ENCODE measurements around the gene NFIX. TPM values are rescaled to one million over a fixed set of nuclear protein-coding genes. Genes with fewer than 3 reads are reported as not detected.

The NFIX gene
- total RNA-seq, 1 experiment from 2014 or later = 144 TPM

DNA sequence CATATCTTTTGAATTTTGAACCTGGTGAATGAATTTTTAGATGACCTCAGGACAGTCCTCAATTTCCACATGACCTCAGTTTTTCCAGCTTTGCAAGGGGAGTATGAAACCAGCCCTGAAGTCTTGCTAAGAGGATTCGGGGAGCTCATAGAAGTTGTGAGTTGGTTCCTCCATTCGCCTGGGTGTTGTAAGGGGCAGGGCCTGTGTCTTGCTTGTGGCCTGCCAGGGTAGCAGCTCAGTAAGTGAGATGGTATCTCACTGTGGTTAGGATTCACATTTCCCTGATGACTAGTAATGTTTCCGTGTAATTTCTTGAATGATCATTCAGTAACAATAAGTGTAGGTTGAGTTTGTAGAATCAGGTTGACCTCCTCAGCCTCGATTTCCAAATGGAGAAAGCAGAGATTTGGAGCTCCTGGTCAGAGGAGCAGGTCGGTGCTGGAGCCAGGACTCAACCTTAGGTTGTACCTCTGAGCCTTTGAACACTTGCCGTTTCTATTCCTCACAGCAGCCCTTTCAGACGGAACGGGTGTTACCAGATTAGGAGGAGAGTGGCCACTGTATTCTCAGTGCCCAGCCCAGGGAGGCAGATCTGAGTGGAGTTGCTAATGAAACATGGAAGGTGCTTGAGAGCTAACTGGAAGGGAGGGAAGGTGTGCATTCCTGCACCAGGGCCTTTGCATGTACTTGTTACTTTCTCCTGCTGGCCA lies 137.4 kb downstream of the NFIX start:
- H3K27ac ChIP-seq (ENCODE audit: low read length) = no peak overlapping the region
- H3K36me3 ChIP-seq (ENCODE audit: control insufficient read depth, insufficient read depth, low read length) = no peaks in the 10 kb centered on the region
- in situ Hi-C loops (cut with HindIII; ENCODE audit: low pct_unique_long_range_greater_than_20kb, low sequenced_read_pairs) (no loop called here), intact Hi-C loops (cut with micrococcal nuclease; ENCODE audit: unreplicated experiment) (no loop called here)
- DNase-seq (ENCODE audit: low read depth, low spot score) = no peak
- ChIA-PET POLR2A (no interaction called here), CTCF (no interaction called here)
- no peaks in the 10 kb centered on the region for H3K9me3 ChIP-seq (ENCODE audit: control insufficient read depth, insufficient read depth, low read depth, low read length)
- no peaks in the 10 kb centered on the region for H3K4me1 ChIP-seq (ENCODE audit: control insufficient read depth, insufficient read depth, low read length)
- H3K4me3 ChIP-seq (ENCODE audit: low read depth in 2 of 2, low read length in 2 of 2) = no peak overlapping the region
- H3K27me3 ChIP-seq (ENCODE audit: control insufficient read depth, insufficient read depth, low read length) = no peaks in the 10 kb centered on the region
- ATAC-seq = no peak
- no peak for TF ChIP-seq TCF7L2 (IDR thresholded peaks at IDR 0.05; ENCODE audit: low read depth, low read length)
- BruUV-seq (replicated peaks) = no TSS peak

DNA sequence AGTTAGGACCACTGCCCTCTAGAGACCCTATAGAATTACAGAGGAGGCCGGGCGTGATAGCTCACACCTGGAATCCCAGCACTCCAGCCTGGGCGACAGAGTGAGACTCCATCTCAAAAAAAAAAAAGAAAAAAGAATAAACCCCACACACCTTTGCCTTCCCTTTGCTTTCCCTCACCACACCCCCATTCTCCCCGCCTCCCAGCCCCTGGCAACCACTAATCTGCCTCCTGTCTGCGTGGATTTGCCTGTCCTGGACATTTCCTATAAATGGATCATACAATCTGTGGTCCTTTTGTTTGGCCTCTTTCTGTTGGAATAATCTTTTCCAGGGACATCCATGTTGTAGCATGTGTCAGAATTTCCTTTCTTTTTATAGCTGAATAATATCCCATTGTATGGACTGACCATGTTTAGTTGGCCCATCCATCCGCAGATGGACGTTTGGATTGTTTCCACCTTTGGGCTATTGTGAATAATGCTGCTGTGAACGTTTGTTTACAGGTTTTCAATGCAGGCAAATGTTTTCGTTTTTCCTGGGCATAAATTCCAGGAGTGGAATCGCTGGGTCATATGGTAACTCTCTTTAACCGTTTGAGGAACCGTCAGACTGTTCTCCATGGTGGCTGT lies 138.1 kb downstream of the NFIX start:
- intact Hi-C loops (cut with micrococcal nuclease; ENCODE audit: unreplicated experiment) (no loop called here), in situ Hi-C loops (cut with HindIII; ENCODE audit: low pct_unique_long_range_greater_than_20kb, low sequenced_read_pairs) (no loop called here)
- CTCF ChIA-PET = no interaction called here
- POLR2A ChIA-PET = interaction anchor here (0.5 to 0.7 kb wide), 3 partner anchors 14 to 115 kb away, joined by 8 to 12 read pairs (median 8); no protein-coding TSS in a partner anchor
- Histone ChIP-seq H3K27me3 (ENCODE audit: control insufficient read depth, insufficient read depth, low read length) (no peaks in the 10 kb centered on the region), H3K9me3 (ENCODE audit: control insufficient read depth, insufficient read depth, low read depth, low read length) (no peaks in the 10 kb centered on the region), H3K4me3 (ENCODE audit: low read depth in 2 of 2, low read length in 2 of 2) (no peak overlapping the region), H3K27ac (ENCODE audit: low read length) (no peak overlapping the region), H3K4me1 (ENCODE audit: control insufficient read depth, insufficient read depth, low read length) (no peaks in the 10 kb centered on the region), H3K36me3 (ENCODE audit: control insufficient read depth, insufficient read depth, low read length) (no peaks in the 10 kb centered on the region; the same call in 1 of the 2 replicates)
- BruUV-seq (replicated peaks) = no TSS peak
- ATAC-seq (no peak), DNase-seq (ENCODE audit: low read depth, low spot score) (no peak)
- TF ChIP-seq, protein P1, sequence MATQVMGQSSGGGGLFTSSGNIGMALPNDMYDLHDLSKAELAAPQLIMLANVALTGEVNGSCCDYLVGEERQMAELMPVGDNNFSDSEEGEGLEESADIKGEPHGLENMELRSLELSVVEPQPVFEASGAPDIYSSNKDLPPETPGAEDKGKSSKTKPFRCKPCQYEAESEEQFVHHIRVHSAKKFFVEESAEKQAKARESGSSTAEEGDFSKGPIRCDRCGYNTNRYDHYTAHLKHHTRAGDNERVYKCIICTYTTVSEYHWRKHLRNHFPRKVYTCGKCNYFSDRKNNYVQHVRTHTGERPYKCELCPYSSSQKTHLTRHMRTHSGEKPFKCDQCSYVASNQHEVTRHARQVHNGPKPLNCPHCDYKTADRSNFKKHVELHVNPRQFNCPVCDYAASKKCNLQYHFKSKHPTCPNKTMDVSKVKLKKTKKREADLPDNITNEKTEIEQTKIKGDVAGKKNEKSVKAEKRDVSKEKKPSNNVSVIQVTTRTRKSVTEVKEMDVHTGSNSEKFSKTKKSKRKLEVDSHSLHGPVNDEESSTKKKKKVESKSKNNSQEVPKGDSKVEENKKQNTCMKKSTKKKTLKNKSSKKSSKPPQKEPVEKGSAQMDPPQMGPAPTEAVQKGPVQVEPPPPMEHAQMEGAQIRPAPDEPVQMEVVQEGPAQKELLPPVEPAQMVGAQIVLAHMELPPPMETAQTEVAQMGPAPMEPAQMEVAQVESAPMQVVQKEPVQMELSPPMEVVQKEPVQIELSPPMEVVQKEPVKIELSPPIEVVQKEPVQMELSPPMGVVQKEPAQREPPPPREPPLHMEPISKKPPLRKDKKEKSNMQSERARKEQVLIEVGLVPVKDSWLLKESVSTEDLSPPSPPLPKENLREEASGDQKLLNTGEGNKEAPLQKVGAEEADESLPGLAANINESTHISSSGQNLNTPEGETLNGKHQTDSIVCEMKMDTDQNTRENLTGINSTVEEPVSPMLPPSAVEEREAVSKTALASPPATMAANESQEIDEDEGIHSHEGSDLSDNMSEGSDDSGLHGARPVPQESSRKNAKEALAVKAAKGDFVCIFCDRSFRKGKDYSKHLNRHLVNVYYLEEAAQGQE (IDR thresholded peaks at IDR 0.05; ENCODE audit: insufficient read depth in 1 of 2, low read depth in 2 of 2, low read length in 1 of 2) = no peak
- TF ChIP-seq CTCF (IDR thresholded peaks at IDR 0.05) (no peak), POLR2AphosphoS5 (IDR thresholded peaks at IDR 0.05; ENCODE audit: low read depth, low read length) (no peak), TCF7L2 (IDR thresholded peaks at IDR 0.05; ENCODE audit: low read depth, low read length) (no peak), SIN3A (IDR thresholded peaks at IDR 0.05; ENCODE audit: borderline replicate concordance, insufficient read depth, low read depth, low read length) (no peak)

- no peak overlapping the region for H3K27ac ChIP-seq (ENCODE audit: low read length)
- intact Hi-C loops (cut with micrococcal nuclease; ENCODE audit: unreplicated experiment) (no loop called here), in situ Hi-C loops (cut with HindIII; ENCODE audit: low pct_unique_long_range_greater_than_20kb, low sequenced_read_pairs) (no loop called here)
- CTCF ChIA-PET = no interaction called here
- TF ChIP-seq CTCF (IDR thresholded peaks at IDR 0.05) (no peak), TCF7L2 (IDR thresholded peaks at IDR 0.05; ENCODE audit: low read depth, low read length) (no peak), POLR2AphosphoS5 (IDR thresholded peaks at IDR 0.05; ENCODE audit: low read depth, low read length) (no peak), SIN3A (IDR thresholded peaks at IDR 0.05; ENCODE audit: borderline replicate concordance, insufficient read depth, low read depth, low read length) (no peak)
- TF ChIP-seq, protein P1 (IDR thresholded peaks at IDR 0.05; ENCODE audit: insufficient read depth in 1 of 2, low read depth in 2 of 2, low read length in 1 of 2) = no peak
- POLR2A ChIA-PET = no interaction called here
- H3K4me3 ChIP-seq (ENCODE audit: low read depth in 2 of 2, low read length in 2 of 2) = no peak overlapping the region
- no TSS peak for BruUV-seq (replicated peaks)
- H3K4me1 ChIP-seq (ENCODE audit: control insufficient read depth, insufficient read depth, low read length) = no peaks in the 10 kb centered on the region
- no peaks in the 10 kb centered on the region for H3K9me3 ChIP-seq (ENCODE audit: control insufficient read depth, insufficient read depth, low read depth, low read length)
- DNase-seq (ENCODE audit: low read depth, low spot score) (no peak), ATAC-seq (no peak)
- no peaks in the 10 kb centered on the region for H3K27me3 ChIP-seq (ENCODE audit: control insufficient read depth, insufficient read depth, low read length)
- no peaks in the 10 kb centered on the region; the same call in 1 of the 2 replicates for H3K36me3 ChIP-seq (ENCODE audit: control insufficient read depth, insufficient read depth, low read length)
Observed at GRCh38 chr19:13134626-13135025, 139.4 kb downstream of the NFIX start.

Measured in Panc1 (cell line).